ENCODE data around the gene MCF2. TPM values are rescaled to one million over a fixed set of nuclear protein-coding genes. Genes with fewer than 3 reads are reported as not detected.
A peak's percentile ranks its signal among the peaks of the same experiment; 100 is the strongest.

The MCF2 gene
- total and polyA plus RNA-seq, 2 of the 4 experiments (the other 2 are of a cell fraction): 0.07 TPM; not detected in 1

DNA sequence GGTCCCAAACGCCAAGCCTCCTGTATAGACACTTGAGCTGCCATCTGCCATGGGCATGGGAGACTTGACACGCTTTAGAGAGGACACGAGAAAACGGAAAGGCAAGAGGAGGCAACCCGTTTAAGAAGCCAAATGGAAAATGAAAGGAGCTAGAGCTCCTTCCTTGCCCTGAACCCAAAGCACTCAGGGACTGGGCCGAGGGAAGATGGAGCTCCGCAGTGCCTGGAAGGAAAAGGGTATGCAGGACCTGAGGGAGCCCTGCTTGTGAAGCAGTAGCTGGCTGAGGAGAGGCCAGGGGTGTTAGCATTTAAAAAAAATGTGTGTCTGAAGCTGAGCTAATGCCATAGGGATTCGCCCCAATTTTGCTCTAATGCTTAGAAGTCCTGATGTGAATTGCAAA is 15.1 kb downstream of the MCF2 start:
- H3K79me1 ChIP-seq (ENCODE audit: low read depth in 1 of 2, low read length in 2 of 2): no peaks in the 10 kb centered on the region
- CTCF ChIA-PET: interaction anchor here (0.6 kb wide), 1 partner anchor 1003 kb away, joined by 4 read pairs; no protein-coding TSS in a partner anchor
- H3K23ac ChIP-seq (ENCODE audit: low read depth, low read length): no peak overlapping the region
- H2BK120ac ChIP-seq (ENCODE audit: low read depth, low read length): no peak overlapping the region
- no peak for TF ChIP-seq NFE2L2 (IDR thresholded peaks at IDR 0.05; ENCODE audit: low read depth, low read length)
- no peak for TF ChIP-seq RCOR1 (IDR thresholded peaks at IDR 0.05; ENCODE audit: insufficient replicate concordance, low read length)
- TF ChIP-seq, protein P1, sequence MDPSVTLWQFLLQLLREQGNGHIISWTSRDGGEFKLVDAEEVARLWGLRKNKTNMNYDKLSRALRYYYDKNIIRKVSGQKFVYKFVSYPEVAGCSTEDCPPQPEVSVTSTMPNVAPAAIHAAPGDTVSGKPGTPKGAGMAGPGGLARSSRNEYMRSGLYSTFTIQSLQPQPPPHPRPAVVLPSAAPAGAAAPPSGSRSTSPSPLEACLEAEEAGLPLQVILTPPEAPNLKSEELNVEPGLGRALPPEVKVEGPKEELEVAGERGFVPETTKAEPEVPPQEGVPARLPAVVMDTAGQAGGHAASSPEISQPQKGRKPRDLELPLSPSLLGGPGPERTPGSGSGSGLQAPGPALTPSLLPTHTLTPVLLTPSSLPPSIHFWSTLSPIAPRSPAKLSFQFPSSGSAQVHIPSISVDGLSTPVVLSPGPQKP (IDR thresholded peaks at IDR 0.05; ENCODE audit: borderline replicate concordance, low read depth, low read length): no peak
- TF ChIP-seq RAD21 (IDR thresholded peaks at IDR 0.05; ENCODE audit: low read length): no peak
- TF ChIP-seq USF2 (IDR thresholded peaks at IDR 0.05; ENCODE audit: low read depth, low read length): no peak
- no peak for TF ChIP-seq SMC3 (IDR thresholded peaks at IDR 0.05; ENCODE audit: low read depth, low read length)
- no peak for TF ChIP-seq MAZ (IDR thresholded peaks at IDR 0.05; ENCODE audit: borderline replicate concordance, low read depth, low read length)
- no peak for TF ChIP-seq CEBPB (IDR thresholded peaks at IDR 0.05; ENCODE audit: low read depth, low read length)
- no peak for TF ChIP-seq BHLHE40 (IDR thresholded peaks at IDR 0.05; ENCODE audit: low read depth, low read length)
- no peak for TF ChIP-seq RFX5 (IDR thresholded peaks at IDR 0.05; ENCODE audit: low read depth, low read length)
- BruUV-seq (replicated peaks): no TSS peak
- H3K27ac ChIP-seq (ENCODE audit: insufficient read depth, low read length): no peak overlapping the region
- H3K9me1 ChIP-seq (ENCODE audit: insufficient read depth, low read length): no peaks in the 10 kb centered on the region
- in situ Hi-C loops (cut with MboI; ENCODE audit: low sequenced_read_pairs): no loop called here
- no peaks in the 10 kb centered on the region for H3K36me3 ChIP-seq (ENCODE audit: control insufficient read depth, insufficient read depth, low read length)
- no peak overlapping the region for H4K8ac ChIP-seq (ENCODE audit: low read depth in 2 of 2, low read length in 2 of 2)
- H3K4me3 ChIP-seq (ENCODE audit: insufficient read depth, low read depth, low read length): peak overlapping the region; percentile 9; the same call in 1 of the 2 replicates
- no peak overlapping the region for H2BK5ac ChIP-seq (ENCODE audit: low read depth, low read length, poor library complexity, severe bottlenecking)
- H3K18ac ChIP-seq (ENCODE audit: low read depth, low read length): no peak overlapping the region
- H3K9me3 ChIP-seq (ENCODE audit: control insufficient read depth, insufficient read depth, low read length): no peaks in the 10 kb centered on the region
- peak overlapping the region; percentile 14; the same call in 1 of the 2 replicates for H3K4me2 ChIP-seq (ENCODE audit: low read depth, low read length)
- no peaks in the 10 kb centered on the region for H3K4me1 ChIP-seq (ENCODE audit: control insufficient read depth, insufficient read depth, low read length)
- intact Hi-C loops (cut with micrococcal nuclease): no loop called here
- no peak overlapping the region for H2BK15ac ChIP-seq (ENCODE audit: low read depth, low read length)
- H2AFZ ChIP-seq (replicated peaks; ENCODE audit: low read length, poor library complexity): peak overlapping the region; percentile 73
- no peak overlapping the region for H2AK9ac ChIP-seq (replicated peaks; ENCODE audit: low read depth, low read length, poor library complexity)
- no peak overlapping the region for H3K56ac ChIP-seq (ENCODE audit: extremely low read depth, insufficient read depth, low read length)
- DNase-seq (no peak), ATAC-seq (ENCODE audit: low read depth) (no peak)
- H4K5ac ChIP-seq (ENCODE audit: low read depth, low read length): no peak overlapping the region
- WGBS, 2 experiments (ENCODE audit: extremely low coverage in 2 of 2, insufficient read length in 1 of 2): 55% methylated on average over 3 of the region's 8 CpGs; no CpG with 5 or more reads in 1 of the 2 experiments
- H3K14ac ChIP-seq (replicated peaks; ENCODE audit: low read depth, low read length): no peak overlapping the region
- H4K91ac ChIP-seq (ENCODE audit: insufficient read depth, low read depth, low read length): no peak overlapping the region
- H3K9ac ChIP-seq (ENCODE audit: low read depth, low read length): no peak overlapping the region
- peaks cover 7% of the 10 kb centered on the region; the same call in 1 of the 2 replicates for H3K27me3 ChIP-seq (ENCODE audit: control insufficient read depth, insufficient read depth, low read length)
- H4K20me1 ChIP-seq (ENCODE audit: insufficient read depth, low read length): no peaks in the 10 kb centered on the region
- no peak overlapping the region for H2BK20ac ChIP-seq (ENCODE audit: low read depth, low read length)
- dilution Hi-C loops (cut with HindIII; ENCODE audit: low sequenced_read_pairs, unreplicated experiment): no loop called here
- H3K4ac ChIP-seq (ENCODE audit: low read depth, low read length): no peak overlapping the region
- POLR2A ChIA-PET (ENCODE audit: unreplicated experiment): no interaction called here
- H2AK5ac ChIP-seq (ENCODE audit: low read depth, low read length): no peak overlapping the region
